22Rv1 (cell line): ENCODE measurements around the gene LDLRAD2.

Source experiments
- ZFX ChIP-seq: fragments of 450-650 bp; IDR thresholded peaks from 2 replicates; pipeline ENCODE4 v1.6.1; 2017; ENCODE audit warnings: antibody characterized with exemption, borderline replicate concordance
- TF ChIP-seq, protein P1 (sequence below): fragments of 450-650 bp; IDR thresholded peaks from 2 replicates; pipeline ENCODE4 v1.5.1; 2017; ENCODE audit warnings: mild to moderate bottlenecking

DNA sequence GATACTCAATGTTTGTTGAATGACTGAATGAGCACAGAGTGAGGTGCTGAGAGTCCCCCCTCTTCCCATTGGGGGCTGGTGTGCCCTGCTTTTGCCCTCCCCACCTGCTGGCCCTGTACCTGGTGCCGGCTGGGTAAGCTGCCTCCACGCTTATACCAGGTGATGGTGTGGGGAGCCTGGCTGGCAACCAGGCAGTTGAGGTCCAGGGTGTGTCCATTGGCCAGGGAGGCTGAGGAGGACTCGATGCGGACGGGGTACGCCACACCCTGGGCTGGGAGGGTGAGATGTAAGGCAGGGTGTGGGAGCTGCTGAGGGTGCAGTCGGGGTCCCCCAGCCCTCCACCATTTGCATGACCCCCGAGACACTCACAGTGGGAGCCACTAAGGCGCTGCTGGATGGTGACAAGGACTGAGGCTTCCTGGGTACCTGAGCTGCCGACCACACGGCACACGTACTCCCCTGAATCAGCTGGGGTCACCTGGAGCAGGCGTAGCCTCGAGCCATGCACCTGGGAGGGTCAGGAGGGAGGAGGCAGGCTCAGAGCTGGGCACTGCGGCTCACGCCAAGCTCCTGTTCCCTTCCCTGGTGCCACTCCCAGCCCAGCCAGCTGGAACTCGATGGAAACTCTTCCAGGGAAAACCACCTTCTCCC lies 36.6 kb downstream of the LDLRAD2 start:
- TF ChIP-seq, protein P1, sequence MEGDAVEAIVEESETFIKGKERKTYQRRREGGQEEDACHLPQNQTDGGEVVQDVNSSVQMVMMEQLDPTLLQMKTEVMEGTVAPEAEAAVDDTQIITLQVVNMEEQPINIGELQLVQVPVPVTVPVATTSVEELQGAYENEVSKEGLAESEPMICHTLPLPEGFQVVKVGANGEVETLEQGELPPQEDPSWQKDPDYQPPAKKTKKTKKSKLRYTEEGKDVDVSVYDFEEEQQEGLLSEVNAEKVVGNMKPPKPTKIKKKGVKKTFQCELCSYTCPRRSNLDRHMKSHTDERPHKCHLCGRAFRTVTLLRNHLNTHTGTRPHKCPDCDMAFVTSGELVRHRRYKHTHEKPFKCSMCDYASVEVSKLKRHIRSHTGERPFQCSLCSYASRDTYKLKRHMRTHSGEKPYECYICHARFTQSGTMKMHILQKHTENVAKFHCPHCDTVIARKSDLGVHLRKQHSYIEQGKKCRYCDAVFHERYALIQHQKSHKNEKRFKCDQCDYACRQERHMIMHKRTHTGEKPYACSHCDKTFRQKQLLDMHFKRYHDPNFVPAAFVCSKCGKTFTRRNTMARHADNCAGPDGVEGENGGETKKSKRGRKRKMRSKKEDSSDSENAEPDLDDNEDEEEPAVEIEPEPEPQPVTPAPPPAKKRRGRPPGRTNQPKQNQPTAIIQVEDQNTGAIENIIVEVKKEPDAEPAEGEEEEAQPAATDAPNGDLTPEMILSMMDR: no peak
- no peak for TF ChIP-seq ZFX
